ENCODE measurements around the gene FAM234A.
A peak's percentile ranks its signal among the peaks of the same experiment; 100 is the strongest.
"Not testable (repeated sequence)": the region's sequence is repeated elsewhere in the genome, so short reads cannot be mapped to it uniquely, and the experiment has no call there.

Gene FAM234A

DNA sequence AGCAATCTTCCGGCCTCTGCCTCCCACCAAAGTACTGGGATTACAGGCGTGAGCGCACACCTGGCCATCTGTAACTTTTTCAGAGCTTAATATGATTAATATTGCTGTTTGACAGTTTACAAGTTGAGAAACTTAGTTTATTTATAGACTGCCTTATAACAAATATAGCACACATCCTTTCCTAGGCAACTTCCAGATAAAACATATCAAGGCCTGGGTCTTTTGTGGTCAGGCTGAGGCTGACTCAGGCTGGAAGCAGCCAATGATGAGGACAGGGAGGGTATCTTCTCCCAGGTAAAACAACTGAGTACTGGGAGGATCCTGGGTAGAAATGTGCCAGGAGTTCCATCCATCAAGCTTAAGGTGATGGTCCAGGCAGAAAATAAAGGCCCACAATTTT, 21.6 kb upstream of the FAM234A start:
- DNase-seq (ENCODE audit: low spot score) = no peak
- in situ Hi-C loops (cut with MboI; ENCODE audit: low pct_unique_long_range_greater_than_20kb, low sequenced_read_pairs, unreplicated experiment) = no loop called here
- no peak for TF ChIP-seq CTCF (IDR thresholded peaks at IDR 0.05; ENCODE audit: extremely low read depth, insufficient read depth, missing control alignments)

- in situ Hi-C loops (cut with MboI; ENCODE audit: low pct_unique_long_range_greater_than_20kb, low sequenced_read_pairs, unreplicated experiment) = no loop called here
- no peak for TF ChIP-seq CTCF (IDR thresholded peaks at IDR 0.05; ENCODE audit: extremely low read depth, insufficient read depth, missing control alignments)
- DNase-seq (ENCODE audit: low spot score) = no peak
These were observed 14.6 kb upstream of the FAM234A start for GRCh38 chr16:220021-220420.

DNA sequence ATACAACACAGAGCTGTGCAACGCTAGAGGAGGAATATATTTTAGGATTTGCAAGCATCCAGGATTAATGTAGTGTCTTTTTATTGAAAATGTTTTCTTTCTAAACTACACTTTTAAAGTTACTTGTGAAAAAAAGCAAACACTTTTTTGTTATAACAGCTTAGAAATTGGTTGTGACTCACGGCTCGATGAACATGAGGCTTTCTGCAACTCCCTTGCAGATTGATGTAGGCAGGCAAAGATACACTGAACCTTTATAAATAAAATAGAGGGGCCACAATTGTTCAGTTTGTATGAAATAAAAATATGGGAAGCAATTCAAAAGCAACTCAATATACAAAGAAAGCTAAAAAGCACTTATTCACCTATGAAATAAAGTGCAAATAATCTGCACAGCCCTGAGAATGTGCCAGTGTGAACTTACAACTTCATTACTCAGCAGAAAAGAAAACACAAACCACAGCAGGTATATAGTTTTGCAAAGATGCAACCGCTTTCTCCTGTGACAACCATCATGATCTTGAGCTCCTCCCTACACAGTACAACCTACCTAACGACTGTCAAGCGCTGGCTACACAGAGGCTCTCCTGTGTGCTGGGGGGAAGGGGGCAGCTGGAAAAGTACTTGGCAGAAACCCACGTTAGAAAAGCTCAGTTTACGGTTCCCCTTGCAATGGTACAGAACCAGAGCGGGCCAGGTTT, 6.3 kb upstream of the FAM234A start:
- in situ Hi-C loops (cut with MboI; ENCODE audit: low pct_unique_long_range_greater_than_20kb, low sequenced_read_pairs, unreplicated experiment) = no loop called here
- TF ChIP-seq CTCF (IDR thresholded peaks at IDR 0.05; ENCODE audit: extremely low read depth, insufficient read depth, missing control alignments) = no peak
- DNase-seq (ENCODE audit: low spot score) = peak; percentile 6

- in situ Hi-C loops (cut with MboI; ENCODE audit: low pct_unique_long_range_greater_than_20kb, low sequenced_read_pairs, unreplicated experiment) = no loop called here
- no peak for TF ChIP-seq CTCF (IDR thresholded peaks at IDR 0.05; ENCODE audit: extremely low read depth, insufficient read depth, missing control alignments)
- peak; percentile 93 for DNase-seq (ENCODE audit: low spot score)
These were observed 5.5 kb upstream of the FAM234A start, which contains the start of gene LUC7L for GRCh38 chr16:228852-229730. Gene LUC7L (minus strand): TSS chr16:229449. CDS start chr16:229339, 110 bp downstream.

GRCh38 chr16:229731-230281, 4.8 kb upstream of the FAM234A start:
- TF ChIP-seq CTCF (IDR thresholded peaks at IDR 0.05; ENCODE audit: extremely low read depth, insufficient read depth, missing control alignments) = no peak
- in situ Hi-C loops (cut with MboI; ENCODE audit: low pct_unique_long_range_greater_than_20kb, low sequenced_read_pairs, unreplicated experiment) = no loop called here
- no peak for DNase-seq (ENCODE audit: low spot score)

GRCh38 chr16:230351-230750, 4.3 kb upstream of the FAM234A start:
- DNase-seq (ENCODE audit: low spot score); in situ Hi-C loops (cut with MboI; ENCODE audit: low pct_unique_long_range_greater_than_20kb, low sequenced_read_pairs, unreplicated experiment): not testable (repeated sequence)

GRCh38 chr16:230949-231348, 3.7 kb upstream of the FAM234A start:
- in situ Hi-C loops (cut with MboI; ENCODE audit: low pct_unique_long_range_greater_than_20kb, low sequenced_read_pairs, unreplicated experiment) = no loop called here
- DNase-seq (ENCODE audit: low spot score) = no peak
- TF ChIP-seq CTCF (IDR thresholded peaks at IDR 0.05; ENCODE audit: extremely low read depth, insufficient read depth, missing control alignments) = no peak
